H9 (cell line): ENCODE results near the gene ULBP3. TPM values are rescaled to one million over a fixed set of nuclear protein-coding genes. Genes with fewer than 3 reads are reported as not detected.
"Not testable (repeated sequence)": the region's sequence is repeated elsewhere in the genome, so short reads cannot be mapped to it uniquely, and the experiment has no call there.

Experiments
- DNase-seq: peaks from one replicate; pipeline ENCODE4 v3.0.0-alpha.2; 2017
- H2AFZ ChIP-seq: one replicate; pipeline ENCODE4 v1.6.1; 2013; ENCODE audit warnings: mild to moderate bottlenecking, low read length, control low read depth, moderate library complexity
- H2AK5ac ChIP-seq: 2 replicates; pipeline ENCODE4 v1.6.1; 2013; ENCODE audit warnings: low read length, control low read depth, mixed read lengths; ENCODE audit not compliant: insufficient read length
- H2BK120ac ChIP-seq: one replicate; pipeline ENCODE4 v1.6.1; 2013; ENCODE audit warnings: low read depth, mild to moderate bottlenecking, low read length, control low read depth, inconsistent platforms; ENCODE audit not compliant: poor library complexity, severe bottlenecking
- H2BK12ac ChIP-seq: 2 replicates; pipeline ENCODE4 v1.6.1; 2013; ENCODE audit warnings: low read length, control low read depth, mixed read lengths, low read depth; ENCODE audit not compliant: insufficient read length
- H2BK15ac ChIP-seq: 2 replicates; pipeline ENCODE4 v1.6.1; 2013; ENCODE audit warnings: low read depth, low read length, control low read depth
- H2BK20ac ChIP-seq: one replicate; pipeline ENCODE4 v1.6.1; 2013; ENCODE audit warnings: low read depth, mild to moderate bottlenecking, low read length, control low read depth, inconsistent platforms; ENCODE audit not compliant: poor library complexity, severe bottlenecking
- H2BK5ac ChIP-seq: 2 replicates; pipeline ENCODE4 v1.6.1; 2013; ENCODE audit warnings: low read length, control low read depth, mixed read lengths; ENCODE audit not compliant: insufficient read length
- H3K14ac ChIP-seq: 2 replicates; pipeline ENCODE4 v1.6.1; 2013; ENCODE audit warnings: low read length, control low read depth; ENCODE audit not compliant: insufficient read depth
- H3K18ac ChIP-seq: 2 replicates; pipeline ENCODE4 v1.6.1; 2013; ENCODE audit warnings: low read depth, mild to moderate bottlenecking, mixed read lengths, low read length, control low read depth; ENCODE audit not compliant: insufficient read length
- H3K23ac ChIP-seq: 2 replicates; pipeline ENCODE4 v1.6.1; 2013; ENCODE audit warnings: low read length, control low read depth, mixed read lengths, low read depth; ENCODE audit not compliant: insufficient read length
- H3K23me2 ChIP-seq: 2 replicates; pipeline ENCODE4 v1.6.1; 2013; ENCODE audit warnings: low read depth, mild to moderate bottlenecking, mixed read lengths, low read length, control low read depth; ENCODE audit not compliant: insufficient read length, poor library complexity, severe bottlenecking
- H3K27ac ChIP-seq: 2 replicates; pipeline ENCODE4 v1.5.1; 2013; ENCODE audit warnings: low read length, control low read depth, mixed read lengths, low read depth; ENCODE audit not compliant: insufficient read length
- H3K27me3 ChIP-seq: 2 replicates; pipeline ENCODE4 v1.6.1; 2013; ENCODE audit warnings: low read length, control low read depth, inconsistent platforms; ENCODE audit not compliant: insufficient read depth
- H3K4ac ChIP-seq: 2 replicates; pipeline ENCODE4 v1.6.1; 2013; ENCODE audit warnings: low read depth, mild to moderate bottlenecking, control low read depth, inconsistent platforms, low read length, moderate library complexity
- H3K4me1 ChIP-seq: 2 replicates; pipeline ENCODE4 v1.6.1; 2013; ENCODE audit warnings: low read length, control low read depth, inconsistent platforms; ENCODE audit not compliant: insufficient read depth
- H3K4me2 ChIP-seq: 2 replicates; pipeline ENCODE4 v1.6.1; 2013; ENCODE audit warnings: low read length, control low read depth, mixed read lengths; ENCODE audit not compliant: insufficient read length, insufficient read depth
- H3K56ac ChIP-seq: 2 replicates; pipeline ENCODE4 v1.6.1; 2013; ENCODE audit warnings: low read depth, mild to moderate bottlenecking, mixed read lengths, low read length, control low read depth; ENCODE audit not compliant: insufficient read length
- H3K79me1 ChIP-seq: 2 replicates; pipeline ENCODE4 v1.6.1; 2013; ENCODE audit warnings: low read depth, mild to moderate bottlenecking, moderate library complexity, low read length, control low read depth, inconsistent platforms; ENCODE audit not compliant: insufficient read depth, poor library complexity, severe bottlenecking
- H3K79me2 ChIP-seq: 2 replicates; pipeline ENCODE4 v1.6.1; 2013; ENCODE audit warnings: low read length, control low read depth, inconsistent platforms; ENCODE audit not compliant: insufficient read depth
- H3K9ac ChIP-seq: 2 replicates; pipeline ENCODE4 v1.6.1; 2013; ENCODE audit warnings: low read length, control low read depth, mixed read lengths; ENCODE audit not compliant: insufficient read length; ENCODE audit errors: extremely low read depth
- H3K9me3 ChIP-seq: one replicate; pipeline ENCODE4 v1.6.1; 2013; ENCODE audit warnings: low read depth, low read length, inconsistent platforms; ENCODE audit not compliant: control insufficient read depth
- H3T11ph ChIP-seq: one replicate; pipeline ENCODE4 v1.6.1; 2013; ENCODE audit warnings: mild to moderate bottlenecking, low read length, control low read depth, inconsistent platforms
- H4K20me1 ChIP-seq: one replicate; pipeline ENCODE4 v1.6.1; 2013; ENCODE audit not compliant: control insufficient read depth, insufficient read length, insufficient read depth
- H4K5ac ChIP-seq: 2 replicates; pipeline ENCODE4 v1.6.1; 2013; ENCODE audit warnings: low read depth, mild to moderate bottlenecking, mixed read lengths, low read length, control low read depth; ENCODE audit not compliant: insufficient read length
- H4K8ac ChIP-seq: replicated peaks from 2 replicates; pipeline ENCODE4 v1.6.1; 2013; ENCODE audit warnings: low read length, control low read depth, mixed read lengths, low read depth; ENCODE audit not compliant: insufficient read length
- H4K91ac ChIP-seq: 2 replicates; pipeline ENCODE4 v1.6.1; 2013; ENCODE audit warnings: low read depth, mild to moderate bottlenecking, moderate library complexity, mixed read lengths, low read length, control low read depth; ENCODE audit not compliant: insufficient read length
- H3K27ac Mint-ChIP-seq, 3 experiments: 2 replicates in 2 of 3; 3 replicates in 1 of 3; pipeline ENCODE4 v1.8.0; 2020 to 2021; ENCODE audit warnings: mixed read lengths in 3 of 3, mild to moderate bottlenecking in 1 of 3, moderate library complexity in 1 of 3
- H3K27me3 Mint-ChIP-seq: 2 replicates; pipeline ENCODE4 v1.8.0; 2021; ENCODE audit warnings: low read depth, mild to moderate bottlenecking, moderate library complexity, mixed read lengths
- H3K36me3 Mint-ChIP-seq, 3 experiments: 2 replicates in 2 of 3; 3 replicates in 1 of 3; pipeline ENCODE4 v1.8.0; 2020 to 2021; ENCODE audit warnings: low read depth in 3 of 3, mixed read lengths in 3 of 3; ENCODE audit not compliant: insufficient read depth in 1 of 3
- H3K4me1 Mint-ChIP-seq, 2 experiments: 2 replicates each; pipeline ENCODE4 v1.8.0; 2020; ENCODE audit warnings: mixed read lengths in 2 of 2
- H3K4me3 Mint-ChIP-seq, 2 experiments: 2 replicates in 1 of 2; 3 replicates in 1 of 2; pipeline ENCODE4 v1.8.0; 2020 to 2021; ENCODE audit warnings: mild to moderate bottlenecking in 2 of 2, mixed read lengths in 2 of 2, moderate library complexity in 1 of 2
- H3K9me3 Mint-ChIP-seq, 2 experiments: 2 replicates in 1 of 2; 3 replicates in 1 of 2; pipeline ENCODE4 v1.8.0; 2020; ENCODE audit warnings: mild to moderate bottlenecking in 2 of 2, mixed read lengths in 2 of 2, moderate library complexity in 1 of 2
- WGBS: extraction: QIAGEN DNeasy Blood & Tissue Kit; methylation state at CpG from one replicate; pipeline ENCODE4 v1.1.7; 2013; ENCODE audit warnings: missing lambda C conversion rate, low lambda C conversion rate, mixed read lengths; ENCODE audit not compliant: insufficient read length; ENCODE audit errors: extremely low coverage; 5-methylcytosine and 5-hydroxymethylcytosine counted together
- total RNA-seq: library from RNA; stranded (reverse); gene quantifications from 2 replicates; pipeline ENCODE4 v1.2.1, GENCODE V29; 2021

Gene ULBP3
- total RNA-seq, 1 experiment from 2014 or later, result 5.8 TPM

GRCh38 chr6:150014623-150015280, 54.2 kb downstream of the ULBP3 start:
- H3K9ac ChIP-seq, H4K5ac ChIP-seq, H3K36me3 Mint-ChIP-seq, H3K23ac ChIP-seq, H3K9me3 ChIP-seq, H3K23me2 ChIP-seq, H4K20me1 ChIP-seq, H3K79me1 ChIP-seq, H3K56ac ChIP-seq, DNase-seq, H4K91ac ChIP-seq, H2BK15ac ChIP-seq, H2AK5ac ChIP-seq, H2BK120ac ChIP-seq, H3K9me3 Mint-ChIP-seq, H3K18ac ChIP-seq, H3K79me2 ChIP-seq, H3K27ac ChIP-seq, H3K4ac ChIP-seq, H2BK20ac ChIP-seq, H3K4me1 ChIP-seq, H3K27ac Mint-ChIP-seq, H4K8ac ChIP-seq, H3T11ph ChIP-seq, H2BK5ac ChIP-seq, H3K14ac ChIP-seq, H2AFZ ChIP-seq, H2BK12ac ChIP-seq: not testable (repeated sequence)
- peaks cover 53% of the 10 kb centered on the region for H3K27me3 ChIP-seq
- H3K27me3 Mint-ChIP-seq, result peaks cover 95% of the 10 kb centered on the region
- WGBS, result no CpG with 5 or more reads among the region's 50 CpGs
- H3K4me3 Mint-ChIP-seq, result peak overlapping the region; percentile 22 to 72; a peak in 3 of 5 replicates
- peaks cover 2 to 11% of the 10 kb centered on the region in 2 experiments; a peak in 3 of 4 replicates for H3K4me1 Mint-ChIP-seq
- H3K4me2 ChIP-seq, result peak overlapping the region; percentile 21

DNA sequence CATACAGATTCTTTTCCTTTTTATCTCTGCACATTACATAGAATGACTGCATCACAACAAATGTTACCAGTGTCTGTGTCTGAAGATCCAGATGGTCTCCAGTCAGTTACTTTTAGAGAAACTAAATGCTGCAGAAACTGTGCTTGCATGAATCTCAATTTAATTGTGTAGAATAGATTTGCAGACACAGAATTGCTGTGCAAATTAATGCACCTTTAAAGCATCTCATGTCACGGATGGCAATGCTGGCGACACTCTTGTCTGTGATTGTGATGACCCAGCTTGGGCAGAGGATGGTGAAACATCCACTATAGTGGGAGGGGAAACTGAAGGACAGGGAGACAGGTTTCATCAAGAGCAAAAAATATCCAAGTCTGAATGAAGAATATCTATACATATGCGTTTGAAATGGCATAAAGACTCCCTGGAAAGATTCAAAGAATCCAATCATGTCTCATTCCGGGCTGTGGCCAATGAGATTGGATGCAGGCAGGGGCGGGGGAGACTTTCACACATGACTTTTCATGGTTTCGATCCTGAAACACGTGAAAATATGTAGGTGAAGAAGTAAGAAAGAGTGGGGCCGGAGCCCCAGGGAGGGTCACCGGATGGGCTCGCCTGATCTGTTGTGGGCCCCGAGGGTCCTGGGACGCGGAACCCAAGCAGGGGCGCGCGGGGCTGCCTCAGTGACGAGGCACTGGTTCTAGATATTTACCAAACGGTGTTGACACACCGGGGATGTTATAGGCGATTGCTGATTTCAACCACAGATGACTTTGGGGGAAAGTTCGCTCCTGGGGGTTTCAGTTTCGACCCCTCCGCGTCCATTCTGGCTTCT, 54.9 kb downstream of the ULBP3 start:
- not testable (repeated sequence) for H4K20me1 ChIP-seq, H3K9me3 Mint-ChIP-seq, H3K79me2 ChIP-seq, DNase-seq, H2BK20ac ChIP-seq, H4K8ac ChIP-seq, H3K79me1 ChIP-seq, H3K56ac ChIP-seq, H2AFZ ChIP-seq, H3K14ac ChIP-seq, H3K27ac ChIP-seq, H4K91ac ChIP-seq, H3K18ac ChIP-seq, H3K23ac ChIP-seq, H3K4ac ChIP-seq, H2BK12ac ChIP-seq, H2BK120ac ChIP-seq, H3K9me3 ChIP-seq, H2BK15ac ChIP-seq, H2BK5ac ChIP-seq, H3K4me2 ChIP-seq, H3K23me2 ChIP-seq, H3K27ac Mint-ChIP-seq, H3K9ac ChIP-seq, H2AK5ac ChIP-seq, H3T11ph ChIP-seq, H3K4me1 ChIP-seq, H3K36me3 Mint-ChIP-seq, H4K5ac ChIP-seq
- H3K27me3 Mint-ChIP-seq, result peaks cover 98% of the 10 kb centered on the region
- H3K4me3 Mint-ChIP-seq, result peak overlapping the region; percentile 25 to 74; a peak in 4 of 5 replicates
- WGBS, result no CpG with 5 or more reads among the region's 24 CpGs
- H3K27me3 ChIP-seq, result peaks cover 54% of the 10 kb centered on the region
- peaks cover 2 to 11% of the 10 kb centered on the region in 2 experiments; a peak in 3 of 4 replicates for H3K4me1 Mint-ChIP-seq
